B cell (primary cell): ENCODE data around the gene PIK3CD.

Experiments
- EZH2 ChIP-seq: IDR thresholded peaks from 2 replicates; pipeline ENCODE4 v1.6.1; 2012; ENCODE audit warnings: borderline replicate concordance, low read depth, mild to moderate bottlenecking, moderate library complexity, low read length; ENCODE audit not compliant: insufficient read depth, poor library complexity, severe bottlenecking
- TF ChIP-seq, protein P1 (sequence below): fragments of 200-600 bp; IDR thresholded peaks from one replicate; pipeline ENCODE4 v1.8.0; 2022; ENCODE audit warnings: antibody characterized with exemption, mild to moderate bottlenecking

- TF ChIP-seq, protein P1, sequence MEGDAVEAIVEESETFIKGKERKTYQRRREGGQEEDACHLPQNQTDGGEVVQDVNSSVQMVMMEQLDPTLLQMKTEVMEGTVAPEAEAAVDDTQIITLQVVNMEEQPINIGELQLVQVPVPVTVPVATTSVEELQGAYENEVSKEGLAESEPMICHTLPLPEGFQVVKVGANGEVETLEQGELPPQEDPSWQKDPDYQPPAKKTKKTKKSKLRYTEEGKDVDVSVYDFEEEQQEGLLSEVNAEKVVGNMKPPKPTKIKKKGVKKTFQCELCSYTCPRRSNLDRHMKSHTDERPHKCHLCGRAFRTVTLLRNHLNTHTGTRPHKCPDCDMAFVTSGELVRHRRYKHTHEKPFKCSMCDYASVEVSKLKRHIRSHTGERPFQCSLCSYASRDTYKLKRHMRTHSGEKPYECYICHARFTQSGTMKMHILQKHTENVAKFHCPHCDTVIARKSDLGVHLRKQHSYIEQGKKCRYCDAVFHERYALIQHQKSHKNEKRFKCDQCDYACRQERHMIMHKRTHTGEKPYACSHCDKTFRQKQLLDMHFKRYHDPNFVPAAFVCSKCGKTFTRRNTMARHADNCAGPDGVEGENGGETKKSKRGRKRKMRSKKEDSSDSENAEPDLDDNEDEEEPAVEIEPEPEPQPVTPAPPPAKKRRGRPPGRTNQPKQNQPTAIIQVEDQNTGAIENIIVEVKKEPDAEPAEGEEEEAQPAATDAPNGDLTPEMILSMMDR: no peak
- TF ChIP-seq EZH2: no peak
Observed at GRCh38 chr1:9746651-9747050, 95.1 kb downstream of the PIK3CD start.
